IMR-90 (cell line): ENCODE measurements around the gene CCDC134. TPM values are rescaled to one million over a fixed set of nuclear protein-coding genes. Genes with fewer than 3 reads are reported as not detected.

Experiments
- ATAC-seq: fragments of 200-7000 bp; cut with Tn5 transposase; 2 replicates; pipeline ENCODE4 v1.9.1; 2020; ENCODE audit warnings: low read depth, mild to moderate bottlenecking, moderate library complexity
- BruUV-seq: library from RNA; stranded (reverse); fragments of 400-500 nt; replicated peaks from 2 replicates; lab custom pipeline; 2021; lab: Mats Ljungman, UMichigan
- CTCF ChIA-PET: fragments of 300-600 bp; formaldehyde crosslinking; extraction: SDS; loops from one replicate; lab custom pipeline; 2021; ENCODE audit warnings: antibody characterized with exemption; lab: Yijun Ruan, JAX
- POLR2A ChIA-PET: fragments of 300-600 bp; sonication (Branson Sonifier 250); formaldehyde crosslinking; loops from one replicate; lab custom pipeline; 2022; ENCODE audit warnings: antibody characterized with exemption; ENCODE audit not compliant: unreplicated experiment; lab: Charles Lee
- DNase-seq: peaks from one replicate; pipeline ENCODE4 v3.0.0; 2013
- H2AFZ ChIP-seq: replicated peaks from 2 replicates; pipeline ENCODE3; 2013; ENCODE audit warnings: low read length, mild to moderate bottlenecking; ENCODE audit not compliant: poor library complexity
- H2AK5ac ChIP-seq: 2 replicates; pipeline ENCODE4 v1.6.1; 2013; ENCODE audit warnings: low read depth, low read length, inconsistent platforms
- H2AK9ac ChIP-seq: replicated peaks from 2 replicates; pipeline ENCODE3; 2013; ENCODE audit warnings: mild to moderate bottlenecking, low read depth, low read length, moderate library complexity; ENCODE audit not compliant: poor library complexity
- H2BK120ac ChIP-seq: 2 replicates; pipeline ENCODE4 v1.6.1; 2013; ENCODE audit warnings: low read depth, low read length, inconsistent platforms
- H2BK15ac ChIP-seq: 3 replicates; pipeline ENCODE4 v1.6.1; 2013; ENCODE audit warnings: low read depth, low read length, inconsistent platforms
- H2BK20ac ChIP-seq: 2 replicates; pipeline ENCODE4 v1.6.1; 2013; ENCODE audit warnings: low read depth, mild to moderate bottlenecking, inconsistent platforms, low read length, moderate library complexity
- H2BK5ac ChIP-seq: 2 replicates; pipeline ENCODE4 v1.6.1; 2013; ENCODE audit warnings: mild to moderate bottlenecking, low read depth, low read length, inconsistent platforms; ENCODE audit not compliant: poor library complexity, severe bottlenecking
- H3K14ac ChIP-seq: replicated peaks from 2 replicates; pipeline ENCODE4 v1.6.1; 2013; ENCODE audit warnings: low read depth, low read length, inconsistent platforms
- H3K18ac ChIP-seq: 2 replicates; pipeline ENCODE4 v1.6.1; 2013; ENCODE audit warnings: low read depth, low read length, control low read depth
- H3K23ac ChIP-seq: 2 replicates; pipeline ENCODE4 v1.6.1; 2013; ENCODE audit warnings: low read depth, low read length, inconsistent platforms
- H3K27ac ChIP-seq: 2 replicates; pipeline ENCODE4 v1.5.1; 2013; ENCODE audit warnings: mild to moderate bottlenecking, control low read depth, low read length; ENCODE audit not compliant: insufficient read depth
- H3K27me3 ChIP-seq: 2 replicates; pipeline ENCODE4 v1.6.1; 2013; ENCODE audit warnings: low read length; ENCODE audit not compliant: control insufficient read depth, insufficient read depth
- H3K36me3 ChIP-seq: 2 replicates; pipeline ENCODE4 v1.6.1; 2013; ENCODE audit warnings: low read length, mixed read lengths; ENCODE audit not compliant: control insufficient read depth, insufficient read depth
- H3K4ac ChIP-seq: 2 replicates; pipeline ENCODE4 v1.6.1; 2013; ENCODE audit warnings: low read depth, low read length, inconsistent platforms
- H3K4me1 ChIP-seq: 2 replicates; pipeline ENCODE4 v1.6.1; 2013; ENCODE audit warnings: low read length, mixed read lengths; ENCODE audit not compliant: control insufficient read depth, insufficient read depth
- H3K4me2 ChIP-seq: 2 replicates; pipeline ENCODE4 v1.6.1; 2013; ENCODE audit warnings: low read depth, mild to moderate bottlenecking, control low read depth, low read length, moderate library complexity
- H3K4me3 ChIP-seq: 2 replicates; pipeline ENCODE4 v1.5.1; 2013; ENCODE audit warnings: low read depth, mild to moderate bottlenecking, control low read depth, low read length, moderate library complexity; ENCODE audit not compliant: insufficient read depth
- H3K56ac ChIP-seq: 2 replicates; pipeline ENCODE4 v1.6.1; 2013; ENCODE audit warnings: low read length, inconsistent platforms; ENCODE audit not compliant: insufficient read depth; ENCODE audit errors: extremely low read depth
- H3K79me1 ChIP-seq, 2 experiments: 2 replicates each; pipeline ENCODE4 v1.6.1; 2013; ENCODE audit warnings: low read length in 2 of 2, inconsistent platforms in 1 of 2, low read depth in 1 of 2
- H3K9ac ChIP-seq: 2 replicates; pipeline ENCODE4 v1.6.1; 2013; ENCODE audit warnings: low read depth, low read length, control low read depth
- H3K9me1 ChIP-seq: 2 replicates; pipeline ENCODE4 v1.6.1; 2013; ENCODE audit warnings: low read length, inconsistent platforms; ENCODE audit not compliant: insufficient read depth
- H3K9me3 ChIP-seq: 2 replicates; pipeline ENCODE4 v1.6.1; 2013; ENCODE audit warnings: low read length; ENCODE audit not compliant: control insufficient read depth, insufficient read depth
- H4K20me1 ChIP-seq: 2 replicates; pipeline ENCODE4 v1.6.1; 2013; ENCODE audit warnings: low read length, inconsistent platforms; ENCODE audit not compliant: insufficient read depth
- H4K5ac ChIP-seq: 2 replicates; pipeline ENCODE4 v1.6.1; 2013; ENCODE audit warnings: mild to moderate bottlenecking, low read depth, low read length, control low read depth
- H4K8ac ChIP-seq, 2 experiments: 2 replicates each; pipeline ENCODE4 v1.6.1; 2013; ENCODE audit warnings: low read depth in 2 of 2, low read length in 2 of 2, control low read depth in 1 of 2, inconsistent platforms in 1 of 2
- H4K91ac ChIP-seq: 2 replicates; pipeline ENCODE4 v1.6.1; 2013; ENCODE audit warnings: low read depth, low read length, inconsistent platforms; ENCODE audit not compliant: insufficient read depth
- BHLHE40 ChIP-seq: fragments of 150-350 bp; IDR thresholded peaks from 2 replicates; pipeline ENCODE4 v1.6.1; 2016; ENCODE audit warnings: mild to moderate bottlenecking, low read depth, low read length
- MXI1 ChIP-seq: IDR thresholded peaks from 2 replicates; pipeline ENCODE4 v1.6.1; 2012; ENCODE audit warnings: low read depth, mild to moderate bottlenecking, low read length, moderate library complexity, borderline replicate concordance
- RAD21 ChIP-seq: IDR thresholded peaks from 2 replicates; pipeline ENCODE4 v1.6.1; 2012; ENCODE audit warnings: low read length, improper control_type of control experiment
- SMC3 ChIP-seq: fragments of 150-350 bp; IDR thresholded peaks from 2 replicates; pipeline ENCODE4 v1.6.1; 2016; ENCODE audit warnings: low read depth, mild to moderate bottlenecking, antibody characterized with exemption, low read length, moderate library complexity
- WGBS, 2 experiments: methylation state at CpG; one replicate each; pipeline versions ENCODE4 v1.1.5 to v1.1.7; 2013; ENCODE audit warnings: missing lambda C conversion rate in 2 of 2; ENCODE audit not compliant: insufficient read length in 1 of 2; ENCODE audit errors: extremely low coverage in 2 of 2; 5-methylcytosine and 5-hydroxymethylcytosine counted together
- dilution Hi-C: fragments of 300-500 bp; cut with HindIII; formaldehyde crosslinking; loops from one replicate; pipeline ENCODE4 v1.14.3; 2018; ENCODE audit warnings: low sequenced_read_pairs; ENCODE audit not compliant: unreplicated experiment
- in situ Hi-C: fragments of 300-500 bp; cut with MboI; formaldehyde crosslinking; loops from 3 replicates; pipeline ENCODE4 v1.14.3; 2019; ENCODE audit warnings: low sequenced_read_pairs, inconsistent platforms, mixed read lengths
- intact Hi-C: fragments of 100-400 bp; cut with micrococcal nuclease; formaldehyde crosslinking; loops from 2 replicates; pipeline ENCODE4 v1.10.0; 2022
- polyA plus RNA-seq, 3 experiments: library from polyadenylated mRNA; depleted of rRNA; stranded (reverse); fragments of >200 nt; gene quantifications; 2 replicates each; pipeline ENCODE4 v1.2.3, GENCODE V29; 2012; ENCODE audit warnings: low replicate concordance in 1 of 3
- total RNA-seq: library from RNA; depleted of rRNA; stranded (reverse); fragments of >200 nt; gene quantifications from 2 replicates; pipeline ENCODE4 v1.2.3, GENCODE V29; 2012

The CCDC134 gene
- total and polyA plus RNA-seq, 2 of the 4 experiments (the other 2 are of a cell fraction) = 5.1 to 7.0 TPM

DNA sequence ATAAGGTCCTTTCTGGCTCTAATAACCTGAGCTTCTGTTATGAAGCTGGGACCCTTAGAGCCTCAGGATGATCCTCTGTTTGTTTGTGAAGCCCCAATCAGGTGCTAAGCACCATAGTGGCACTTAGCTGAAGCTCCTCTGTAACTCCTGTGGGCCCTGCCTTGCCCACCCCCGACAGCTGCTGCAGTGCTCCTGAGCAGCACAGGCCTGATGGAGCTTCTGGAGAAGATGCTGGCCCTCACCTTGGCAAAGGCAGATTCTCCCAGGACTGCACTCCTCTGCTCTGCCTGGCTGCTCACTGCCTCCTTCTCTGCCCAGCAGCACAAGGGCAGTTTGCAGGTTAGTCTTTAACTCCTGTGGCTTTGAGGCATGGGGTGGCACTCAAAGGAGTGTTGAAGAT is 19.0 kb upstream of the CCDC134 start:
- WGBS, 2 experiments = no CpG with 5 or more reads among the region's 1 CpG
- Histone ChIP-seq H3K4ac (no peak overlapping the region), H2BK15ac (no peak overlapping the region), H2BK5ac (no peak overlapping the region), H3K4me1 (no peaks in the 10 kb centered on the region), H3K14ac (no peak overlapping the region), H3K56ac (no peak overlapping the region), H3K9ac (no peak overlapping the region), H3K79me1 (no peaks in the 10 kb centered on the region), H2BK120ac (no peak overlapping the region), H4K5ac (no peak overlapping the region; the same call in 1 of the 2 replicates), H3K36me3 (no peaks in the 10 kb centered on the region), H3K4me2 (no peak overlapping the region), H4K91ac (no peak overlapping the region; the same call in 1 of the 2 replicates), H3K9me1 (no peaks in the 10 kb centered on the region), H2AFZ (peak overlapping the region; percentile 85), H4K20me1 (no peaks in the 10 kb centered on the region), H3K23ac (no peak overlapping the region), H2AK5ac (no peak overlapping the region), H3K18ac (no peak overlapping the region), H3K4me3 (no peak overlapping the region), H3K27me3 (no peaks in the 10 kb centered on the region; the same call in 1 of the 2 replicates), H3K27ac (no peak overlapping the region), H2BK20ac (no peak overlapping the region), H2AK9ac (no peak overlapping the region), H3K9me3 (no peaks in the 10 kb centered on the region), H4K8ac (peak overlapping the region; percentile 77 to 89; a peak in 3 of 4 replicates)
- dilution Hi-C loops = no loop called here
- POLR2A ChIA-PET = no interaction called here
- no peak for TF ChIP-seq SMC3
- TF ChIP-seq MXI1 = no peak
- TF ChIP-seq RAD21 = no peak
- no peak for TF ChIP-seq BHLHE40
- BruUV-seq = no TSS peak
- in situ Hi-C loops = no loop called here
- ATAC-seq (no peak), DNase-seq (no peak)
- intact Hi-C loops = no loop called here
- CTCF ChIA-PET = no interaction called here
